SK-N-SH (cell line): Measurements from ENCODE around the gene CPED1. TPM values are rescaled to one million over a fixed set of nuclear protein-coding genes. Genes with fewer than 3 reads are reported as not detected.
A peak's percentile ranks its signal among the peaks of the same experiment; 100 is the strongest.
"Not testable (repeated sequence)": the region's sequence is repeated elsewhere in the genome, so short reads cannot be mapped to it uniquely, and the experiment has no call there.

Experiments
- CTCF ChIA-PET: fragments of 300-600, 350-600 bp; formaldehyde crosslinking; extraction: SDS; loops from one replicate; lab custom pipeline; 2021; lab: Yijun Ruan, JAX
- POLR2A ChIA-PET: fragments of 350-600 bp; sonication (Branson Sonifier 250); formaldehyde crosslinking; extraction: SDS; loops from one replicate; lab custom pipeline; 2020; ENCODE audit warnings: antibody characterized with exemption, inconsistent platforms; lab: Yijun Ruan, JAX
- DNase-seq: peaks from one replicate; pipeline ENCODE4 v3.0.0; 2012
- H2AFZ ChIP-seq: fragments of 200-600 bp; sonication (generic); 2 replicates; pipeline ENCODE4 v1.8.1; 2016; ENCODE audit warnings: antibody characterized with exemption, mild to moderate bottlenecking, low read depth
- H3F3A ChIP-seq: fragments of 200-600 bp; sonication (generic); replicated peaks from 2 replicates; pipeline ENCODE3; 2016; ENCODE audit warnings: antibody characterized with exemption, mild to moderate bottlenecking; ENCODE audit not compliant: insufficient read depth
- H3K27ac ChIP-seq, 2 experiments: fragments of 200-500 bp in 1 of 2; fragments of 200-600 bp in 1 of 2; sonication (Bioruptor generic) in 1 of 2; sonication (generic), shearing (Covaris generic) in 1 of 2; 2 replicates each; pipeline versions ENCODE4 v1.5.1 to v1.6.1; 2014 to 2016; ENCODE audit warnings: low read depth in 2 of 2, inconsistent platforms in 1 of 2, low read length in 1 of 2, mild to moderate bottlenecking in 1 of 2, mixed read lengths in 1 of 2
- H3K27me3 ChIP-seq: fragments of 200-600 bp; sonication (generic), shearing (Covaris generic); 2 replicates; pipeline ENCODE4 v1.6.1; 2016; ENCODE audit warnings: mixed run types; ENCODE audit not compliant: insufficient read depth
- H3K36me3 ChIP-seq, 2 experiments: fragments of 200-500 bp in 1 of 2; fragments of 200-600 bp in 1 of 2; sonication (Bioruptor generic) in 1 of 2; sonication (generic) in 1 of 2; replicated peaks in 1 of 2; 2 replicates each; pipeline versions ENCODE3 to v1.5.1; 2014 to 2016; ENCODE audit warnings: low read length in 1 of 2, mild to moderate bottlenecking in 1 of 2; ENCODE audit not compliant: insufficient read depth in 2 of 2, control insufficient read depth in 1 of 2
- H3K4me1 ChIP-seq, 2 experiments: fragments of 200-500 bp in 1 of 2; fragments of 200-600 bp in 1 of 2; sonication (Bioruptor generic) in 1 of 2; sonication (generic), shearing (Covaris generic) in 1 of 2; 2 replicates each; pipeline versions ENCODE4 v1.5.1 to v1.6.1; 2014 to 2016; ENCODE audit warnings: low read depth in 1 of 2, low read length in 1 of 2, mixed run types in 1 of 2; ENCODE audit not compliant: insufficient read depth in 2 of 2, control insufficient read depth in 1 of 2
- H3K4me2 ChIP-seq: fragments of 200-600 bp; sonication (generic), shearing (Covaris generic); 2 replicates; pipeline ENCODE4 v1.6.1; 2017; ENCODE audit warnings: mixed run types
- H3K4me3 ChIP-seq, 2 experiments: fragments of 200-500 bp in 1 of 2; fragments of 200-600 bp in 1 of 2; sonication (Bioruptor generic) in 1 of 2; sonication (generic), shearing (Covaris generic) in 1 of 2; 2 replicates each; pipeline versions ENCODE4 v1.5.1 to v1.8.1; 2014 to 2016; ENCODE audit warnings: low read depth in 2 of 2, inconsistent platforms in 1 of 2, low read length in 1 of 2, mild to moderate bottlenecking in 1 of 2, mixed read lengths in 1 of 2, moderate library complexity in 1 of 2
- H3K79me2 ChIP-seq: fragments of 200-600 bp; sonication (generic); 2 replicates; pipeline ENCODE4 v1.8.1; 2017; ENCODE audit warnings: mild to moderate bottlenecking; ENCODE audit not compliant: insufficient read depth
- H3K9ac ChIP-seq: fragments of 200-600 bp; sonication (generic); 2 replicates; pipeline ENCODE4 v1.6.1; 2017; ENCODE audit warnings: mixed run types
- H3K9me2 ChIP-seq: fragments of 200-600 bp; sonication (generic); 2 replicates; pipeline ENCODE4 v1.6.1; 2017; ENCODE audit warnings: mixed run types
- H3K9me3 ChIP-seq: fragments of 200-600 bp; sonication (generic); 2 replicates; pipeline ENCODE4 v1.6.1; 2017; ENCODE audit warnings: mixed run types, mild to moderate bottlenecking, moderate library complexity
- H4K20me1 ChIP-seq: fragments of 200-600 bp; sonication (generic); 2 replicates; pipeline ENCODE4 v1.6.1; 2017; ENCODE audit warnings: mild to moderate bottlenecking, mixed run types; ENCODE audit not compliant: insufficient read depth
- ELF1 ChIP-seq: IDR thresholded peaks from 2 replicates; pipeline ENCODE4 v1.4.0; 2012
- EZH2phosphoT487 ChIP-seq: fragments of 200-600 bp; sonication (generic); IDR thresholded peaks from 2 replicates; pipeline ENCODE4 v1.6.1; 2017; ENCODE audit warnings: low read depth, mixed run types, mild to moderate bottlenecking, antibody characterized with exemption, moderate library complexity, borderline replicate concordance
- FOSL2 ChIP-seq: IDR thresholded peaks from 2 replicates; pipeline ENCODE4 v1.4.0; 2012; ENCODE audit warnings: low read depth, mild to moderate bottlenecking, moderate library complexity, borderline replicate concordance
- FOXJ3 ChIP-seq: sonication (generic); formaldehyde crosslinking; IDR thresholded peaks from 2 replicates; pipeline ENCODE4 v1.5.1; 2020; ENCODE audit warnings: mild to moderate bottlenecking, missing genetic modification reagents
- FOXM1 ChIP-seq: IDR thresholded peaks from 2 replicates; pipeline ENCODE4 v1.4.0; 2012; ENCODE audit warnings: low read depth, mild to moderate bottlenecking
- JUND ChIP-seq: IDR thresholded peaks from 2 replicates; pipeline ENCODE4 v1.4.0; 2012
- RXRA ChIP-seq: IDR thresholded peaks from 2 replicates; pipeline ENCODE4 v1.4.0; 2012; ENCODE audit warnings: low read depth, mild to moderate bottlenecking, borderline replicate concordance
- TAF1 ChIP-seq: IDR thresholded peaks from 2 replicates; pipeline ENCODE4 v1.6.1; 2012; ENCODE audit warnings: low read depth, mild to moderate bottlenecking, low read length, moderate library complexity, borderline replicate concordance
- TEAD4 ChIP-seq: IDR thresholded peaks from 2 replicates; pipeline ENCODE4 v1.4.0; 2012; ENCODE audit warnings: mild to moderate bottlenecking, borderline replicate concordance; ENCODE audit not compliant: insufficient read depth
- YY1 ChIP-seq: IDR thresholded peaks from 2 replicates; pipeline ENCODE4 v1.4.0; 2012; ENCODE audit warnings: low read depth, mild to moderate bottlenecking
- WGBS: methylation state at CpG from one replicate; pipeline ENCODE4 v1.1.6; 2017; ENCODE audit warnings: low lambda C conversion rate; 5-methylcytosine and 5-hydroxymethylcytosine counted together
- polyA plus RNA-seq, 3 experiments: library from polyadenylated mRNA; depleted of rRNA; stranded (reverse); fragments of >200 nt; gene quantifications; 2 replicates each; pipeline ENCODE4 v1.2.3, GENCODE V29; 2012
- TF ChIP-seq, protein P1 (sequence below): fragments of 200-600 bp; sonication (generic); IDR thresholded peaks from 2 replicates; pipeline ENCODE4 v1.6.1; 2017; ENCODE audit warnings: antibody characterized with exemption, mild to moderate bottlenecking, moderate library complexity
- TF ChIP-seq, protein P2 (sequence below): IDR thresholded peaks from 2 replicates; pipeline ENCODE4; 2012

The CPED1 gene
- polyA plus RNA-seq, 1 of the 3 experiments (the other 2 are of a cell fraction), result 4.4 TPM

- TF ChIP-seq, protein P1, sequence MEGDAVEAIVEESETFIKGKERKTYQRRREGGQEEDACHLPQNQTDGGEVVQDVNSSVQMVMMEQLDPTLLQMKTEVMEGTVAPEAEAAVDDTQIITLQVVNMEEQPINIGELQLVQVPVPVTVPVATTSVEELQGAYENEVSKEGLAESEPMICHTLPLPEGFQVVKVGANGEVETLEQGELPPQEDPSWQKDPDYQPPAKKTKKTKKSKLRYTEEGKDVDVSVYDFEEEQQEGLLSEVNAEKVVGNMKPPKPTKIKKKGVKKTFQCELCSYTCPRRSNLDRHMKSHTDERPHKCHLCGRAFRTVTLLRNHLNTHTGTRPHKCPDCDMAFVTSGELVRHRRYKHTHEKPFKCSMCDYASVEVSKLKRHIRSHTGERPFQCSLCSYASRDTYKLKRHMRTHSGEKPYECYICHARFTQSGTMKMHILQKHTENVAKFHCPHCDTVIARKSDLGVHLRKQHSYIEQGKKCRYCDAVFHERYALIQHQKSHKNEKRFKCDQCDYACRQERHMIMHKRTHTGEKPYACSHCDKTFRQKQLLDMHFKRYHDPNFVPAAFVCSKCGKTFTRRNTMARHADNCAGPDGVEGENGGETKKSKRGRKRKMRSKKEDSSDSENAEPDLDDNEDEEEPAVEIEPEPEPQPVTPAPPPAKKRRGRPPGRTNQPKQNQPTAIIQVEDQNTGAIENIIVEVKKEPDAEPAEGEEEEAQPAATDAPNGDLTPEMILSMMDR, result no peak
- no peak for TF ChIP-seq FOSL2
- TF ChIP-seq RXRA, result no peak
- TF ChIP-seq ELF1, result no peak
Observed at GRCh38 chr7:121286186-121286585, 297.7 kb downstream of the CPED1 start (continued).

GRCh38 chr7:121286742-121287734, 298.5 kb downstream of the CPED1 start:
- no peaks in the 10 kb centered on the region for H4K20me1 ChIP-seq
- H3K4me2 ChIP-seq, result no peak overlapping the region
- no peak overlapping the region for H2AFZ ChIP-seq
- no peak for DNase-seq
- H3F3A ChIP-seq, result peaks cover 6% of the 10 kb centered on the region
- no peak overlapping the region for H3K4me3 ChIP-seq
- no peaks in the 10 kb centered on the region for H3K27me3 ChIP-seq
- H3K9me2 ChIP-seq, result no peaks in the 10 kb centered on the region
- H3K36me3 ChIP-seq, result no peaks in the 10 kb centered on the region
- CTCF ChIA-PET, result no interaction called here
- no peak overlapping the region for H3K27ac ChIP-seq
- POLR2A ChIA-PET, result no interaction called here
- H3K9ac ChIP-seq, result no peak overlapping the region
- H3K9me3 ChIP-seq, result no peaks in the 10 kb centered on the region
- WGBS, result 75% methylated on average over 6 of the region's 6 CpGs
- no peaks in the 10 kb centered on the region for H3K79me2 ChIP-seq
- H3K4me1 ChIP-seq, result peaks cover 0 to 4% of the 10 kb centered on the region in 2 experiments; a peak in 1 of 4 replicates
- peak; percentile 51; the same call in 1 of the 2 replicates for TF ChIP-seq FOSL2
- TF ChIP-seq TEAD4, result no peak
- peak; percentile 28; the same call in 1 of the 2 replicates for TF ChIP-seq JUND
- TF ChIP-seq EZH2phosphoT487, result no peak
- TF ChIP-seq YY1, result no peak

- H3K9me3 ChIP-seq, result no peaks in the 10 kb centered on the region
- no peaks in the 10 kb centered on the region for H3K36me3 ChIP-seq
- no peaks in the 10 kb centered on the region for H3K9me2 ChIP-seq
- no peaks in the 10 kb centered on the region for H3K27me3 ChIP-seq
- no peaks in the 10 kb centered on the region for H4K20me1 ChIP-seq
- ChIA-PET POLR2A (no interaction called here), CTCF (no interaction called here)
- TF ChIP-seq JUND, result peak; percentile 6; the same call in 1 of the 2 replicates
- no peak for TF ChIP-seq FOXJ3 (CRISPR knock-in tag)
- TF ChIP-seq TAF1, result no peak
- TF ChIP-seq, protein P2, sequence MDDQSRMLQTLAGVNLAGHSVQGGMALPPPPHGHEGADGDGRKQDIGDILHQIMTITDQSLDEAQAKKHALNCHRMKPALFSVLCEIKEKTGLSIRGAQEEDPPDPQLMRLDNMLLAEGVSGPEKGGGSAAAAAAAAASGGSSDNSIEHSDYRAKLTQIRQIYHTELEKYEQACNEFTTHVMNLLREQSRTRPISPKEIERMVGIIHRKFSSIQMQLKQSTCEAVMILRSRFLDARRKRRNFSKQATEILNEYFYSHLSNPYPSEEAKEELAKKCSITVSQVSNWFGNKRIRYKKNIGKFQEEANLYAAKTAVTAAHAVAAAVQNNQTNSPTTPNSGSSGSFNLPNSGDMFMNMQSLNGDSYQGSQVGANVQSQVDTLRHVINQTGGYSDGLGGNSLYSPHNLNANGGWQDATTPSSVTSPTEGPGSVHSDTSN, result peak; percentile 52
- no peak for TF ChIP-seq FOXM1
- DNase-seq, result no peak
- H3K79me2 ChIP-seq, result no peaks in the 10 kb centered on the region
- H3K27ac ChIP-seq, result no peak overlapping the region
- H3K4me3 ChIP-seq, result no peak overlapping the region
- no peak overlapping the region for H3K4me2 ChIP-seq
- no peaks in the 10 kb centered on the region for H3K4me1 ChIP-seq
- no peak overlapping the region for H2AFZ ChIP-seq
- H3K9ac ChIP-seq, result no peak overlapping the region
- peaks cover 6% of the 10 kb centered on the region for H3F3A ChIP-seq
Observed at GRCh38 chr7:121288894-121289293, 300.4 kb downstream of the CPED1 start.

- H3K27me3 ChIP-seq, H3F3A ChIP-seq, H3K27ac ChIP-seq, H3K36me3 ChIP-seq, DNase-seq, H3K9ac ChIP-seq, POLR2A ChIA-PET, H3K9me3 ChIP-seq, H2AFZ ChIP-seq, H4K20me1 ChIP-seq, H3K4me3 ChIP-seq, H3K9me2 ChIP-seq, H3K4me1 ChIP-seq, H3K4me2 ChIP-seq, H3K79me2 ChIP-seq: not testable (repeated sequence)
- CTCF ChIA-PET, result interaction anchor here (0.6 kb wide), 1 partner anchor 114 kb away, joined by 3 read pairs; no protein-coding TSS in a partner anchor
- 75% methylated on average over 5 of the region's 5 CpGs for WGBS
Observed at GRCh38 chr7:121289930-121290329, 301.4 kb downstream of the CPED1 start.
